ENCODE data around the gene ZNF277.

GRCh38 chr7:112214883-112215282, 8.4 kb downstream of the ZNF277 start:
- TF ChIP-seq CTCF (IDR thresholded peaks at IDR 0.05; ENCODE audit: poor library complexity) (no peak), EZH2phosphoT487 (IDR thresholded peaks at IDR 0.05; ENCODE audit: low read depth, severe bottlenecking, unreplicated experiment) (no peak)

Data from hepatocyte (in vitro differentiated cells).